ENCODE measurements around the gene GAPDH.

- TF ChIP-seq CTCF (IDR thresholded peaks at IDR 0.05) (no peak), EZH2 (IDR thresholded peaks at IDR 0.05; ENCODE audit: borderline replicate concordance, insufficient read depth, low read depth, low read length, poor library complexity, severe bottlenecking) (no peak)
Observed at GRCh38 chr12:6569312-6569711, 35.0 kb downstream of the GAPDH start.

Data from B cell (primary cell).